H9 (cell line): ENCODE results near the gene OGG1. TPM values are rescaled to one million over a fixed set of nuclear protein-coding genes. Genes with fewer than 3 reads are reported as not detected.

ENCODE experiments used
- DNase-seq: peaks from one replicate; pipeline ENCODE4 v3.0.0-alpha.2; 2017
- H2AFZ ChIP-seq: one replicate; pipeline ENCODE4 v1.6.1; 2013; ENCODE audit warnings: mild to moderate bottlenecking, low read length, control low read depth, moderate library complexity
- H2AK5ac ChIP-seq: 2 replicates; pipeline ENCODE4 v1.6.1; 2013; ENCODE audit warnings: low read length, control low read depth, mixed read lengths; ENCODE audit not compliant: insufficient read length
- H2BK120ac ChIP-seq: one replicate; pipeline ENCODE4 v1.6.1; 2013; ENCODE audit warnings: low read depth, mild to moderate bottlenecking, low read length, control low read depth, inconsistent platforms; ENCODE audit not compliant: poor library complexity, severe bottlenecking
- H2BK12ac ChIP-seq: 2 replicates; pipeline ENCODE4 v1.6.1; 2013; ENCODE audit warnings: low read length, control low read depth, mixed read lengths, low read depth; ENCODE audit not compliant: insufficient read length
- H2BK15ac ChIP-seq: 2 replicates; pipeline ENCODE4 v1.6.1; 2013; ENCODE audit warnings: low read depth, low read length, control low read depth
- H2BK20ac ChIP-seq: one replicate; pipeline ENCODE4 v1.6.1; 2013; ENCODE audit warnings: low read depth, mild to moderate bottlenecking, low read length, control low read depth, inconsistent platforms; ENCODE audit not compliant: poor library complexity, severe bottlenecking
- H2BK5ac ChIP-seq: 2 replicates; pipeline ENCODE4 v1.6.1; 2013; ENCODE audit warnings: low read length, control low read depth, mixed read lengths; ENCODE audit not compliant: insufficient read length
- H3K14ac ChIP-seq: 2 replicates; pipeline ENCODE4 v1.6.1; 2013; ENCODE audit warnings: low read length, control low read depth; ENCODE audit not compliant: insufficient read depth
- H3K18ac ChIP-seq: 2 replicates; pipeline ENCODE4 v1.6.1; 2013; ENCODE audit warnings: low read depth, mild to moderate bottlenecking, mixed read lengths, low read length, control low read depth; ENCODE audit not compliant: insufficient read length
- H3K23ac ChIP-seq: 2 replicates; pipeline ENCODE4 v1.6.1; 2013; ENCODE audit warnings: low read length, control low read depth, mixed read lengths, low read depth; ENCODE audit not compliant: insufficient read length
- H3K23me2 ChIP-seq: 2 replicates; pipeline ENCODE4 v1.6.1; 2013; ENCODE audit warnings: low read depth, mild to moderate bottlenecking, mixed read lengths, low read length, control low read depth; ENCODE audit not compliant: insufficient read length, poor library complexity, severe bottlenecking
- H3K27ac ChIP-seq: 2 replicates; pipeline ENCODE4 v1.5.1; 2013; ENCODE audit warnings: low read length, control low read depth, mixed read lengths, low read depth; ENCODE audit not compliant: insufficient read length
- H3K27me3 ChIP-seq: 2 replicates; pipeline ENCODE4 v1.6.1; 2013; ENCODE audit warnings: low read length, control low read depth, inconsistent platforms; ENCODE audit not compliant: insufficient read depth
- H3K4ac ChIP-seq: 2 replicates; pipeline ENCODE4 v1.6.1; 2013; ENCODE audit warnings: low read depth, mild to moderate bottlenecking, control low read depth, inconsistent platforms, low read length, moderate library complexity
- H3K4me1 ChIP-seq: 2 replicates; pipeline ENCODE4 v1.6.1; 2013; ENCODE audit warnings: low read length, control low read depth, inconsistent platforms; ENCODE audit not compliant: insufficient read depth
- H3K4me2 ChIP-seq: 2 replicates; pipeline ENCODE4 v1.6.1; 2013; ENCODE audit warnings: low read length, control low read depth, mixed read lengths; ENCODE audit not compliant: insufficient read length, insufficient read depth
- H3K56ac ChIP-seq: 2 replicates; pipeline ENCODE4 v1.6.1; 2013; ENCODE audit warnings: low read depth, mild to moderate bottlenecking, mixed read lengths, low read length, control low read depth; ENCODE audit not compliant: insufficient read length
- H3K79me1 ChIP-seq: 2 replicates; pipeline ENCODE4 v1.6.1; 2013; ENCODE audit warnings: low read depth, mild to moderate bottlenecking, moderate library complexity, low read length, control low read depth, inconsistent platforms; ENCODE audit not compliant: insufficient read depth, poor library complexity, severe bottlenecking
- H3K79me2 ChIP-seq: 2 replicates; pipeline ENCODE4 v1.6.1; 2013; ENCODE audit warnings: low read length, control low read depth, inconsistent platforms; ENCODE audit not compliant: insufficient read depth
- H3K9ac ChIP-seq: 2 replicates; pipeline ENCODE4 v1.6.1; 2013; ENCODE audit warnings: low read length, control low read depth, mixed read lengths; ENCODE audit not compliant: insufficient read length; ENCODE audit errors: extremely low read depth
- H3K9me3 ChIP-seq: one replicate; pipeline ENCODE4 v1.6.1; 2013; ENCODE audit warnings: low read depth, low read length, inconsistent platforms; ENCODE audit not compliant: control insufficient read depth
- H3T11ph ChIP-seq: one replicate; pipeline ENCODE4 v1.6.1; 2013; ENCODE audit warnings: mild to moderate bottlenecking, low read length, control low read depth, inconsistent platforms
- H4K20me1 ChIP-seq: one replicate; pipeline ENCODE4 v1.6.1; 2013; ENCODE audit not compliant: control insufficient read depth, insufficient read length, insufficient read depth
- H4K5ac ChIP-seq: 2 replicates; pipeline ENCODE4 v1.6.1; 2013; ENCODE audit warnings: low read depth, mild to moderate bottlenecking, mixed read lengths, low read length, control low read depth; ENCODE audit not compliant: insufficient read length
- H4K8ac ChIP-seq: replicated peaks from 2 replicates; pipeline ENCODE4 v1.6.1; 2013; ENCODE audit warnings: low read length, control low read depth, mixed read lengths, low read depth; ENCODE audit not compliant: insufficient read length
- H4K91ac ChIP-seq: 2 replicates; pipeline ENCODE4 v1.6.1; 2013; ENCODE audit warnings: low read depth, mild to moderate bottlenecking, moderate library complexity, mixed read lengths, low read length, control low read depth; ENCODE audit not compliant: insufficient read length
- H3K27ac Mint-ChIP-seq, 3 experiments: 2 replicates in 2 of 3; 3 replicates in 1 of 3; pipeline ENCODE4 v1.8.0; 2020 to 2021; ENCODE audit warnings: mixed read lengths in 3 of 3, mild to moderate bottlenecking in 1 of 3, moderate library complexity in 1 of 3
- H3K27me3 Mint-ChIP-seq: 2 replicates; pipeline ENCODE4 v1.8.0; 2021; ENCODE audit warnings: low read depth, mild to moderate bottlenecking, moderate library complexity, mixed read lengths
- H3K36me3 Mint-ChIP-seq, 3 experiments: 2 replicates in 2 of 3; 3 replicates in 1 of 3; pipeline ENCODE4 v1.8.0; 2020 to 2021; ENCODE audit warnings: low read depth in 3 of 3, mixed read lengths in 3 of 3; ENCODE audit not compliant: insufficient read depth in 1 of 3
- H3K4me1 Mint-ChIP-seq, 2 experiments: 2 replicates each; pipeline ENCODE4 v1.8.0; 2020; ENCODE audit warnings: mixed read lengths in 2 of 2
- H3K4me3 Mint-ChIP-seq, 2 experiments: 2 replicates in 1 of 2; 3 replicates in 1 of 2; pipeline ENCODE4 v1.8.0; 2020 to 2021; ENCODE audit warnings: mild to moderate bottlenecking in 2 of 2, mixed read lengths in 2 of 2, moderate library complexity in 1 of 2
- H3K9me3 Mint-ChIP-seq, 2 experiments: 2 replicates in 1 of 2; 3 replicates in 1 of 2; pipeline ENCODE4 v1.8.0; 2020; ENCODE audit warnings: mild to moderate bottlenecking in 2 of 2, mixed read lengths in 2 of 2, moderate library complexity in 1 of 2
- WGBS: extraction: QIAGEN DNeasy Blood & Tissue Kit; methylation state at CpG from one replicate; pipeline ENCODE4 v1.1.7; 2013; ENCODE audit warnings: missing lambda C conversion rate, low lambda C conversion rate, mixed read lengths; ENCODE audit not compliant: insufficient read length; ENCODE audit errors: extremely low coverage; 5-methylcytosine and 5-hydroxymethylcytosine counted together
- total RNA-seq: library from RNA; stranded (reverse); gene quantifications from 2 replicates; pipeline ENCODE4 v1.2.1, GENCODE V29; 2021
- TF ChIP-seq, protein P1 (sequence below): fragments of 200-600 bp; sonication (generic); conservative IDR thresholded peaks from 3 replicates; pipeline ENCODE4 v1.8.0; 2021; ENCODE audit warnings: antibody characterized with exemption, mild to moderate bottlenecking

OGG1 gene
- total RNA-seq, 1 experiment from 2014 or later, result 43.4 TPM

GRCh38 chr3:9721700-9722060 lies 28.1 kb upstream of the OGG1 start:
- Histone ChIP-seq H3K14ac (no peak overlapping the region), H2BK20ac (no peak overlapping the region), H3K4ac (no peak overlapping the region), H3K23me2 (no peaks in the 10 kb centered on the region), H2AK5ac (no peak overlapping the region), H3K4me1 (no peaks in the 10 kb centered on the region), H3K79me1 (no peaks in the 10 kb centered on the region), H2BK120ac (no peak overlapping the region), H3K4me2 (no peak overlapping the region), H3K9ac (no peak overlapping the region), H3K27me3 (no peaks in the 10 kb centered on the region), H2AFZ (no peak overlapping the region), H4K5ac (no peak overlapping the region), H4K8ac (no peak overlapping the region), H3K18ac (no peak overlapping the region), H3K27ac (no peak overlapping the region), H3T11ph (no peak overlapping the region), H3K9me3 (no peaks in the 10 kb centered on the region), H3K79me2 (no peaks in the 10 kb centered on the region), H4K20me1 (no peaks in the 10 kb centered on the region), H3K56ac (no peak overlapping the region), H2BK5ac (no peak overlapping the region), H4K91ac (no peak overlapping the region), H2BK12ac (no peak overlapping the region), H2BK15ac (no peak overlapping the region), H3K23ac (no peak overlapping the region)
- no peak overlapping the region for H3K4me3 Mint-ChIP-seq
- peaks cover 7% of the 10 kb centered on the region for H3K27me3 Mint-ChIP-seq
- TF ChIP-seq, protein P1, sequence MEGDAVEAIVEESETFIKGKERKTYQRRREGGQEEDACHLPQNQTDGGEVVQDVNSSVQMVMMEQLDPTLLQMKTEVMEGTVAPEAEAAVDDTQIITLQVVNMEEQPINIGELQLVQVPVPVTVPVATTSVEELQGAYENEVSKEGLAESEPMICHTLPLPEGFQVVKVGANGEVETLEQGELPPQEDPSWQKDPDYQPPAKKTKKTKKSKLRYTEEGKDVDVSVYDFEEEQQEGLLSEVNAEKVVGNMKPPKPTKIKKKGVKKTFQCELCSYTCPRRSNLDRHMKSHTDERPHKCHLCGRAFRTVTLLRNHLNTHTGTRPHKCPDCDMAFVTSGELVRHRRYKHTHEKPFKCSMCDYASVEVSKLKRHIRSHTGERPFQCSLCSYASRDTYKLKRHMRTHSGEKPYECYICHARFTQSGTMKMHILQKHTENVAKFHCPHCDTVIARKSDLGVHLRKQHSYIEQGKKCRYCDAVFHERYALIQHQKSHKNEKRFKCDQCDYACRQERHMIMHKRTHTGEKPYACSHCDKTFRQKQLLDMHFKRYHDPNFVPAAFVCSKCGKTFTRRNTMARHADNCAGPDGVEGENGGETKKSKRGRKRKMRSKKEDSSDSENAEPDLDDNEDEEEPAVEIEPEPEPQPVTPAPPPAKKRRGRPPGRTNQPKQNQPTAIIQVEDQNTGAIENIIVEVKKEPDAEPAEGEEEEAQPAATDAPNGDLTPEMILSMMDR, result no peak
- DNase-seq, result no peak
- H3K4me1 Mint-ChIP-seq, result peaks cover 6 to 8% of the 10 kb centered on the region in 2 experiments
- WGBS, result no CpG with 5 or more reads among the region's 2 CpGs
- H3K36me3 Mint-ChIP-seq, result no peaks in the 10 kb centered on the region
- H3K9me3 Mint-ChIP-seq, result no peaks in the 10 kb centered on the region
- H3K27ac Mint-ChIP-seq, result no peak overlapping the region
